K562 (cell line): ENCODE results near the gene RPTOR. TPM values are rescaled to one million over a fixed set of nuclear protein-coding genes. Genes with fewer than 3 reads are reported as not detected.

Experiments used
- DNMT1 ChIP-seq: fragments of 450-650 bp; IDR thresholded peaks from 2 replicates; pipeline ENCODE4 v1.6.1; 2016; ENCODE audit warnings: antibody characterized with exemption, mild to moderate bottlenecking
- FOXJ3 ChIP-seq: sonication (generic); formaldehyde crosslinking; IDR thresholded peaks from 2 replicates; pipeline ENCODE4 v1.4.0; 2020; ENCODE audit warnings: mild to moderate bottlenecking, missing genetic modification reagents
- KLF13 ChIP-seq: fragments of 450-650 bp; IDR thresholded peaks from 2 replicates; pipeline ENCODE4 v1.6.1; 2016; ENCODE audit warnings: missing genetic modification characterization, low read depth, mild to moderate bottlenecking, missing compliant biosample characterization, moderate library complexity, borderline replicate concordance
- OTX1 ChIP-seq: fragments of 450-650 bp; formaldehyde crosslinking; IDR thresholded peaks from 2 replicates; pipeline ENCODE4 v1.4.0; 2022; ENCODE audit warnings: mild to moderate bottlenecking
- ZNF583 ChIP-seq: fragments of 250-450 bp; sonication (Bioruptor Pico); IDR thresholded peaks from 2 replicates; pipeline ENCODE4 v1.4.0; 2020
- polyA plus RNA-seq, 8 experiments: library from polyadenylated mRNA; depleted of rRNA in 4 of 8; stranded (reverse) in 5 of 8; unstranded in 3 of 8; fragments of >200 nt; fragmentation: Nextera tagmentation in 2 of 8; fragmentation: Illumina TruSeq in 1 of 8; extraction: Ambion mirVana in 2 of 8; extraction: Trizol in 1 of 8; gene quantifications; 2 replicates each; pipeline versions ENCODE4 v1.2.1 to v1.2.3, GENCODE V29; 2011 to 2014; ENCODE audit warnings: inconsistent platforms in 1 of 8, missing spikeins in 1 of 8
- total RNA-seq, 7 experiments: library from RNA; depleted of rRNA in 6 of 7; stranded (reverse); fragments of >200 nt in 6 of 7; fragmentation: Illumina TruSeq in 2 of 7; extraction: Trizol in 2 of 7; gene quantifications; 2 replicates each; pipeline versions ENCODE4 v1.2.1 to v1.2.3, GENCODE V29; 2011 to 2021; ENCODE audit warnings: low replicate concordance in 1 of 7
- TF ChIP-seq, protein P1 (sequence below): fragments of 450-650 bp; IDR thresholded peaks from 2 replicates; pipeline ENCODE4 v1.6.1; 2016; ENCODE audit warnings: low read depth
- TF ChIP-seq, protein P2 (sequence below): sonication (generic); formaldehyde crosslinking; IDR thresholded peaks from 2 replicates; pipeline ENCODE4 v1.8.0; 2023; ENCODE audit warnings: mild to moderate bottlenecking, missing genetic modification reagents
- TF ChIP-seq, protein P3 (sequence below): fragments of 450-650 bp; IDR thresholded peaks from 2 replicates; pipeline ENCODE4 v1.6.1; 2016

Gene RPTOR
- total and polyA plus RNA-seq, 9 of the 15 experiments (the other 6 are each of a cell fraction or from before 2014, with no cell fraction given): 0.24 to 54.1 (median 10.2) TPM

DNA sequence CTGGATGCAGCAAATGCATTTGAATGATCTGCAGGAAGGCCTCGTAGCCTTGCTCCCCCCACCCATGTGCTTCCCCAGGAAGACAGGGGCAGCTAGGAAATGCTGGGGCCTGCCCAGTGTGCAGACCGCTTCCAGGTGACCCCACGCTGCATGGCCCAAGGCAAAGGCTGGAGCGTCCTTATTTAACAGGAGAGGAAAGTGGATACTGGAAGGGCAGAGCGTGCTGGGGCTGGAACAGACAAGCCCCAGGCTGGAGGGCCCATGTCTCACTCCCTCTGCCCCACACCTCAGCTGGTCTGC is 42.1 kb upstream of the RPTOR start (continued):
- TF ChIP-seq, protein P1, sequence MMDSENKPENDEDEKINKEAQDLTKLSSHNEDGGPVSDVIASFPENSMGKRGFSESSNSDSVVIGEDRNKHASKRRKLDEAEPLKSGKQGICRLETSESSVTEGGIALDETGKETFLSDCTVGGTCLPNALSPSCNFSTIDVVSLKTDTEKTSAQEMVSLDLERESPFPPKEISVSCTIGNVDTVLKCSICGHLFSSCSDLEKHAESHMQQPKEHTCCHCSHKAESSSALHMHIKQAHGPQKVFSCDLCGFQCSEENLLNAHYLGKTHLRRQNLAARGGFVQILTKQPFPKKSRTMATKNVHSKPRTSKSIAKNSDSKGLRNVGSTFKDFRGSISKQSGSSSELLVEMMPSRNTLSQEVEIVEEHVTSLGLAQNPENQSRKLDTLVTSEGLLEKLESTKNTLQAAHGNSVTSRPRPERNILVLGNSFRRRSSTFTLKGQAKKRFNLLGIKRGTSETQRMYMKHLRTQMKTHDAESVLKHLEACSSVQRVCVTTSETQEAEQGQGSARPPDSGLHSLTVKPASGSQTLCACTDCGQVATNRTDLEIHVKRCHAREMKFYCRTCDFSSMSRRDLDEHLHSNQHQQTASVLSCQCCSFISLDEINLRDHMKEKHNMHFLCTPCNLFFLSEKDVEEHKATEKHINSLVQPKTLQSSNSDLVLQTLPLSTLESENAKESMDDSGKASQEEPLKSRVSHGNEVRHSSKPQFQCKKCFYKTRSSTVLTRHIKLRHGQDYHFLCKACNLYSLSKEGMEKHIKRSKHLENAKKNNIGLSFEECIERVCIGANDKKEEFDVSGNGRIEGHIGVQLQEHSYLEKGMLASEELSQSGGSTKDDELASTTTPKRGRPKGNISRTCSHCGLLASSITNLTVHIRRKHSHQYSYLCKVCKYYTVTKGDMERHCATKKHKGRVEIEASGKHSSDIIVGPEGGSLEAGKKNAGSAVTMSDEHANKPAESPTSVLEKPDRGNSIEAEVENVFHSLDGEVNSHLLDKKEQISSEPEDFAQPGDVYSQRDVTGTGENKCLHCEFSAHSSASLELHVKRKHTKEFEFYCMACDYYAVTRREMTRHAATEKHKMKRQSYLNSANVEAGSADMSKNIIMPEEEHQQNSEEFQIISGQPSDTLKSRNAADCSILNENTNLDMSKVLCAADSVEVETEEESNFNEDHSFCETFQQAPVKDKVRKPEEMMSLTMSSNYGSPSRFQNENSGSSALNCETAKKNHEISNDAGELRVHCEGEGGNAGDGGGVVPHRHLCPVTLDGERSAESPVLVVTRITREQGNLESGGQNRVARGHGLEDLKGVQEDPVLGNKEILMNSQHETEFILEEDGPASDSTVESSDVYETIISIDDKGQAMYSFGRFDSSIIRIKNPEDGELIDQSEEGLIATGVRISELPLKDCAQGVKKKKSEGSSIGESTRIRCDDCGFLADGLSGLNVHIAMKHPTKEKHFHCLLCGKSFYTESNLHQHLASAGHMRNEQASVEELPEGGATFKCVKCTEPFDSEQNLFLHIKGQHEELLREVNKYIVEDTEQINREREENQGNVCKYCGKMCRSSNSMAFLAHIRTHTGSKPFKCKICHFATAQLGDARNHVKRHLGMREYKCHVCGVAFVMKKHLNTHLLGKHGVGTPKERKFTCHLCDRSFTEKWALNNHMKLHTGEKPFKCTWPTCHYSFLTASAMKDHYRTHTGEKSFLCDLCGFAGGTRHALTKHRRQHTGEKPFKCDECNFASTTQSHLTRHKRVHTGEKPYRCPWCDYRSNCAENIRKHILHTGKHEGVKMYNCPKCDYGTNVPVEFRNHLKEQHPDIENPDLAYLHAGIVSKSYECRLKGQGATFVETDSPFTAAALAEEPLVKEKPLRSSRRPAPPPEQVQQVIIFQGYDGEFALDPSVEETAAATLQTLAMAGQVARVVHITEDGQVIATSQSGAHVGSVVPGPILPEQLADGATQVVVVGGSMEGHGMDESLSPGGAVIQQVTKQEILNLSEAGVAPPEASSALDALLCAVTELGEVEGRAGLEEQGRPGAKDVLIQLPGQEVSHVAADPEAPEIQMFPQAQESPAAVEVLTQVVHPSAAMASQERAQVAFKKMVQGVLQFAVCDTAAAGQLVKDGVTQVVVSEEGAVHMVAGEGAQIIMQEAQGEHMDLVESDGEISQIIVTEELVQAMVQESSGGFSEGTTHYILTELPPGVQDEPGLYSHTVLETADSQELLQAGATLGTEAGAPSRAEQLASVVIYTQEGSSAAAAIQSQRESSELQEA: no peak
- TF ChIP-seq KLF13 (tag) (no peak), FOXJ3 (CRISPR knock-in tag) (no peak), DNMT1 (no peak), OTX1 (CRISPR knock-in tag) (no peak), ZNF583 (CRISPR knock-in tag) (no peak)
- TF ChIP-seq, protein P2, sequence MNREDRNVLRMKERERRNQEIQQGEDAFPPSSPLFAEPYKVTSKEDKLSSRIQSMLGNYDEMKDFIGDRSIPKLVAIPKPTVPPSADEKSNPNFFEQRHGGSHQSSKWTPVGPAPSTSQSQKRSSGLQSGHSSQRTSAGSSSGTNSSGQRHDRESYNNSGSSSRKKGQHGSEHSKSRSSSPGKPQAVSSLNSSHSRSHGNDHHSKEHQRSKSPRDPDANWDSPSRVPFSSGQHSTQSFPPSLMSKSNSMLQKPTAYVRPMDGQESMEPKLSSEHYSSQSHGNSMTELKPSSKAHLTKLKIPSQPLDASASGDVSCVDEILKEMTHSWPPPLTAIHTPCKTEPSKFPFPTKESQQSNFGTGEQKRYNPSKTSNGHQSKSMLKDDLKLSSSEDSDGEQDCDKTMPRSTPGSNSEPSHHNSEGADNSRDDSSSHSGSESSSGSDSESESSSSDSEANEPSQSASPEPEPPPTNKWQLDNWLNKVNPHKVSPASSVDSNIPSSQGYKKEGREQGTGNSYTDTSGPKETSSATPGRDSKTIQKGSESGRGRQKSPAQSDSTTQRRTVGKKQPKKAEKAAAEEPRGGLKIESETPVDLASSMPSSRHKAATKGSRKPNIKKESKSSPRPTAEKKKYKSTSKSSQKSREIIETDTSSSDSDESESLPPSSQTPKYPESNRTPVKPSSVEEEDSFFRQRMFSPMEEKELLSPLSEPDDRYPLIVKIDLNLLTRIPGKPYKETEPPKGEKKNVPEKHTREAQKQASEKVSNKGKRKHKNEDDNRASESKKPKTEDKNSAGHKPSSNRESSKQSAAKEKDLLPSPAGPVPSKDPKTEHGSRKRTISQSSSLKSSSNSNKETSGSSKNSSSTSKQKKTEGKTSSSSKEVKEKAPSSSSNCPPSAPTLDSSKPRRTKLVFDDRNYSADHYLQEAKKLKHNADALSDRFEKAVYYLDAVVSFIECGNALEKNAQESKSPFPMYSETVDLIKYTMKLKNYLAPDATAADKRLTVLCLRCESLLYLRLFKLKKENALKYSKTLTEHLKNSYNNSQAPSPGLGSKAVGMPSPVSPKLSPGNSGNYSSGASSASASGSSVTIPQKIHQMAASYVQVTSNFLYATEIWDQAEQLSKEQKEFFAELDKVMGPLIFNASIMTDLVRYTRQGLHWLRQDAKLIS (CRISPR knock-in tag): no peak
- TF ChIP-seq, protein P3, sequence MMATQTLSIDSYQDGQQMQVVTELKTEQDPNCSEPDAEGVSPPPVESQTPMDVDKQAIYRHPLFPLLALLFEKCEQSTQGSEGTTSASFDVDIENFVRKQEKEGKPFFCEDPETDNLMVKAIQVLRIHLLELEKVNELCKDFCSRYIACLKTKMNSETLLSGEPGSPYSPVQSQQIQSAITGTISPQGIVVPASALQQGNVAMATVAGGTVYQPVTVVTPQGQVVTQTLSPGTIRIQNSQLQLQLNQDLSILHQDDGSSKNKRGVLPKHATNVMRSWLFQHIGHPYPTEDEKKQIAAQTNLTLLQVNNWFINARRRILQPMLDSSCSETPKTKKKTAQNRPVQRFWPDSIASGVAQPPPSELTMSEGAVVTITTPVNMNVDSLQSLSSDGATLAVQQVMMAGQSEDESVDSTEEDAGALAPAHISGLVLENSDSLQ: no peak
